Right cardiac atrium (tissue), 5 donors: Measurements from ENCODE around the gene CYP4A11. TPM values are rescaled to one million over a fixed set of nuclear protein-coding genes. Genes with fewer than 3 reads are reported as not detected.
"Not testable (repeated sequence)": the region's sequence is repeated elsewhere in the genome, so short reads cannot be mapped to it uniquely, and the experiment has no call there.

ENCODE experiments used
- ATAC-seq, 2 donors: fragments of 200-7000 bp; cut with Tn5 transposase; one replicate each; pipeline versions ENCODE4 v1.8.0 to v1.9.1; 2020; ENCODE audit warnings: moderate library complexity in 2 of 2, mild to moderate bottlenecking in 1 of 2
- DNase-seq, 3 donors: peaks; one replicate each; pipeline ENCODE4 v3.0.0-alpha.2; 2020
- H3K27ac ChIP-seq: one replicate; pipeline ENCODE4 v1.5.1; 2013; ENCODE audit warnings: mild to moderate bottlenecking, low read length, control low read depth, moderate library complexity
- H3K27me3 ChIP-seq: one replicate; pipeline ENCODE4 v1.6.1; 2013; ENCODE audit not compliant: control insufficient read depth, insufficient read depth
- H3K4me1 ChIP-seq: one replicate; pipeline ENCODE4 v1.6.1; 2013; ENCODE audit warnings: low read length; ENCODE audit not compliant: control insufficient read depth, insufficient read depth
- H3K4me3 ChIP-seq: one replicate; pipeline ENCODE4 v1.5.1; 2013; ENCODE audit warnings: low read length, control low read depth
- H3K9me3 ChIP-seq: one replicate; pipeline ENCODE4 v1.6.1; 2013; ENCODE audit warnings: low read length; ENCODE audit not compliant: control insufficient read depth
- WGBS: extraction: QIAGEN DNeasy Blood & Tissue Kit; methylation state at CpG from one replicate; pipeline ENCODE4 v1.1.7; 2013; 5-methylcytosine and 5-hydroxymethylcytosine counted together
- intact Hi-C, 4 donors: fragments of 100-400 bp; cut with DNase I; formaldehyde crosslinking; loops; one replicate each; pipeline versions ENCODE4 v1.11.0 to v1.14.0; 2022 to 2023
- polyA plus RNA-seq: library from polyadenylated mRNA; stranded (reverse); fragments of 200-250 nt; gene quantifications from one replicate; pipeline ENCODE4 v1.2.3, GENCODE V29; 2013
- total RNA-seq, 4 donors: library from RNA; stranded (reverse); fragmentation: NEBNext Ultra II Directional; extraction: Animal tissue kit (Norgen Biotek cat#: 25700); gene quantifications; one replicate each; pipeline ENCODE4 v1.2.1, GENCODE V29; 2021
- donor health status: healthy with polysubstance abuse.
- donor health status: DM: no; HTN: yes; CAD: no.
- donor health status: DM: no; HTN: no; CAD: no.
- donor health status: DM: no; HTN: yes; CAD: no; lungs with severe emphysema.
- donor health status: DM: yes; HTN: yes; CAD: no.

CYP4A11 gene
- total and polyA plus RNA-seq, 5 donors: 0.57 TPM; not detected in 4

DNA sequence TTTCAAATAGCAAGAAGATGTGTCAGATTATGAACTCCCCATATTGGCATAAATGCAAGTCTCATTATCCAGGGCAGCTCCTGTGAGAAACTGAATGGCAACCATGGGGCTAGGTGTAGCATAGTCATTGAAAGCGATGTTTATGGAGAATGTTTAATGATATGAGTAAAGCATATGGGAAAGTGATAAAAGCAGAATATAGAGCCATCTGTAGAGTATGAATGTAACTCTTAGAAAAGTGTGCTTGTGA, 8.1 kb upstream of the CYP4A11 start:
- H3K27me3 ChIP-seq, intact Hi-C loops, DNase-seq, H3K9me3 ChIP-seq, ATAC-seq, H3K4me3 ChIP-seq, H3K4me1 ChIP-seq, H3K27ac ChIP-seq: not testable (repeated sequence)
- WGBS: 90% methylated on average over 1 of the region's 1 CpG

DNA sequence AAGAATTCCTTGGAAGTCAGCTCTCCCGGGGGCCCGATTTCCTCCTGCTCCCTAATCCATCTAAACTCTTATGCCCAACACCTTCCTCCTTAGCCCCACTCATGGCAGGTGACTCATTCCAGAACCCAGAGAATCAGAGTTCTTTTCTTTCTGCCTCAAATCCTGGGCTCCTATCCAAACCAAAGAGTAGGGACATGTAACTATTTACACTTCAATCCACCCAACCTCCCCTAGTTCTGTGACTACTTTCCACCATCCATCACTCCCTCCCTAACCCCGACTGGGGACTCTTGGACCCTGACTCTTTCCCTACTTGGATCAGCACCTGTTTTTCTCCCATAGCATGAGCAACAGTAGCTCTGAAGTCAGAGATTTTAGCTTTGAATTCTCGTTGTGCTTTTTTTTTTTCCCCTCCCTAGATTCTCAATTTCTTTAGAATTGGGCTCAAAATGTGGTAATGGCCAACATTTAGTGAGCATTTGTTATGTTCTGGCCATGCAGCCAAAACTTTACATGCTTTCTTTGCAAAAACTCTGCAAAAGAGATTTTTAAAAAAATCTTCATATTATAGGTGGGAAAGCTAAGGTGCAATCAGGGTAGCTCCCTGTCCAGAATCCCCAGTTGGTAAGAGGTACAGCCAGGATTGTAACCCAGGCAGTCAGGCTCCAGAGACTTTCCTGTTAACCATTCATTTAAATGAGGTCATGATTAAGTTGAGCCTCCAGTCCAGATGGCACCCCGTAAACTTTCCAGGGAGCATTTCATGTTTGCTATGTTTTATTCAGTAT, 7.5 kb upstream of the CYP4A11 start:
- H3K9me3 ChIP-seq: no peaks in the 10 kb centered on the region
- WGBS: 53% methylated on average over 5 of the region's 5 CpGs

DNA sequence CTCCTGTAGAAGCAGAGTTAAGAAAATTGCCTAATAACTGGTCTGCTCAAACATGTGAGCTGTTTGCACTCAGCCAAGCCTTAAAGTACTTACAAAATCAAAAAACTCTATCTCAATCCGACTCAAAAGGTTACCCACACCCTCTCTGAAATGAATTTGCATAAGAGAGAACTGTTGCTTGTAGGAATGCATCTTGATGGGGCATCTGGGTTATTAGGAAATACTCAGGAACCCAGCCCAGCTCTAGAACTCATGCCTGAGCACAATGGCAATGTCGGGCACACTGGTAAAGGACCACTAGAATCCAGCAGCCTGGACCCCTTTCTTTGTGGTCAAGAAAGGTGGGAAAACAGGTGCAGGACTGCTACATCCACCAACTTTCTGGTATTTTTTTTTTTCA, 6.4 kb upstream of the CYP4A11 start:
- H3K27me3 ChIP-seq, H3K9me3 ChIP-seq, intact Hi-C loops, DNase-seq, H3K4me1 ChIP-seq, ATAC-seq, H3K27ac ChIP-seq, H3K4me3 ChIP-seq: not testable (repeated sequence)
- 43% methylated on average over 2 of the region's 2 CpGs for WGBS

More for the DNA sequence above, 7.5 kb upstream of the CYP4A11 start:
- intact Hi-C loops: no loop called here
- Histone ChIP-seq H3K27ac (no peak overlapping the region), H3K4me3 (no peak overlapping the region), H3K27me3 (no peaks in the 10 kb centered on the region), H3K4me1 (no peaks in the 10 kb centered on the region)
- no peak for ATAC-seq
- DNase-seq: no peak

DNA sequence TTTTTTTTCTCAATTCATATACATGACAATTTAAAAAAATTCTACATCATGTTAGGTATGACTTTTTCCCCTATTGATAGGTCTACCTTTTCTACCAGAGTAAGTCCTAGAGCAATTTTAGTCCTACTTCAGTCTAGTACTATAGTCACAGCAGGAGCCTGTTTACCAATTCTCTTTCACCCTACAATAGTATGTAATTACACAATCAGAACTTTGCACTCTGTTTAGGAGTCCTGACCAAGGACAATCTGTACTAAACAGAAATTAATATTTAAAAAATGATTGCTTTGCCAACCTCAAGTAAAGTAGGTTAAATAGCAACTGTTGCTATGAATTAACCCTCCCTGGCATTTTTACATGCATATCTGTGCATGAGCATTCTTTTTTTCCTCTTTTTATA, 810 bp upstream of the CYP4A11 start:
- intact Hi-C loops: no loop called here
- Histone ChIP-seq H3K9me3 (no peaks in the 10 kb centered on the region), H3K4me1 (no peaks in the 10 kb centered on the region), H3K27me3 (no peaks in the 10 kb centered on the region), H3K4me3 (no peak overlapping the region), H3K27ac (no peak overlapping the region)
- ATAC-seq (no peak), DNase-seq (no peak)

DNA sequence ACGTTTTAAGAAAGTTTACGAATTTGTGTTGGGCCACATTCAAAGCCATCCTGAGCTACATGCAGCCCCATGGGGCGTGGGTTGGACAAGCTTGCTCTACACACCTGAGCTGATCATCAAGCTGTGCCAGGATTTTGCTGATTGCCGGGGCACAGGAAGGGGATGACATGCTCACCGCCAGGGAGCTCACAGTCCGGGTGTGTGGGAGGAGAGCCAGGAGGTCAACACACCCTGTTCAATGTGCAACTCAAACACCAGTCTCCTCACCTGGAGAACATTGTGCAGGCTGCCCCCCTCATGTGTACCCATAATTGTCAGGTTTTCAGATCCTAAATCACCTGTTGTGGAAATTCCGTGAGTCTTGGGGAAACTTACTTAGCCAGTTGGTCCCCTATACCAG, 969 bp downstream of the CYP4A11 start:
- ATAC-seq (no peak), DNase-seq (no peak)
- H3K27me3 ChIP-seq: no peaks in the 10 kb centered on the region
- H3K27ac ChIP-seq: no peak overlapping the region
- no peak overlapping the region for H3K4me3 ChIP-seq
- H3K9me3 ChIP-seq: no peaks in the 10 kb centered on the region
- 71% methylated on average over 7 of the region's 7 CpGs for WGBS
- intact Hi-C loops: no loop called here
- no peaks in the 10 kb centered on the region for H3K4me1 ChIP-seq

DNA sequence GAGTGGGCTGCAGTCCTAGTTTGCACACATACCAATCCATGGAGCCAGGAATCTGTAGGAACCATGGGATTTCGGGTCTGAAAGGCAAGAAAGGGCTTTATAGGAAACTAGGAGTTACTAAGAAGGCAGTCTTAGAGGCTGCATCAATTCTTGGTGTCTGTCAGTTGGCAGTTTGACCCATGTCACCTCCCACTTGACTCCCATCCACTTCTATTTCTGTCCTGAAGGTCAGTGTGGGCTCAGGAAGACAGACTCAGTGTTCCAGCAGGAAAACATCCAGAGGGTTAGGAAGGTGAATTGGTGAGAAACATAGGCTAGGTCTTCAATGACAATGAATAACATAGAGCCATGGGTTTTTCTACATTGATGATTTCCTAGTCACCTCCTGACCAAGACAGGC, 4.0 kb downstream of the CYP4A11 start:
- Histone ChIP-seq H3K27ac (no peak overlapping the region), H3K27me3 (no peaks in the 10 kb centered on the region), H3K4me1 (no peaks in the 10 kb centered on the region), H3K9me3 (no peaks in the 10 kb centered on the region), H3K4me3 (no peak overlapping the region)
- intact Hi-C loops: no loop called here
- no peak for ATAC-seq
- 38% methylated on average over 1 of the region's 1 CpG for WGBS
- DNase-seq: no peak

DNA sequence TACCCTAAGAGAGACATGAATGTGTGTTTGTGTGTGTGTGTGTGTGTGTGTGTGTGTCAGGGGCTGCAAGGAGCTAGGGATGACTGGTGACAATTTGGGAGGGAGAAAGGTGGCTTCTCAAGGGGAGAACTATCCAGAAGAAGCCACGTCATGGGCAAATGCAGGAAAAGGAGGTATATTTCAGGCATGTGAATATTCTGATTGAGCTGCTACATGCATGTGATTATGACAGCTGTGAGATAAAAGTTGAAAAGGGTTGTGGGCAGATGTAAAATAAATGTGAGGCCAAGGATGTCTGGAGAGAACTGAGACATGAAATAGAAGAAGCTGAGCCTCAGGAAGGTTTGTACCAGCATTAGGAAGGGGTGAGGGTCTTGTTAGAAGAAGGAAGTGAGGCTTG, 4.5 kb downstream of the CYP4A11 start:
- DNase-seq (no peak), ATAC-seq (no peak)
- H3K9me3 ChIP-seq: no peaks in the 10 kb centered on the region
- H3K27me3 ChIP-seq: no peaks in the 10 kb centered on the region
- H3K4me3 ChIP-seq: no peak overlapping the region
- no peaks in the 10 kb centered on the region for H3K4me1 ChIP-seq
- intact Hi-C loops: no loop called here
- WGBS: 52% methylated on average over 1 of the region's 1 CpG
- H3K27ac ChIP-seq: no peak overlapping the region

DNA sequence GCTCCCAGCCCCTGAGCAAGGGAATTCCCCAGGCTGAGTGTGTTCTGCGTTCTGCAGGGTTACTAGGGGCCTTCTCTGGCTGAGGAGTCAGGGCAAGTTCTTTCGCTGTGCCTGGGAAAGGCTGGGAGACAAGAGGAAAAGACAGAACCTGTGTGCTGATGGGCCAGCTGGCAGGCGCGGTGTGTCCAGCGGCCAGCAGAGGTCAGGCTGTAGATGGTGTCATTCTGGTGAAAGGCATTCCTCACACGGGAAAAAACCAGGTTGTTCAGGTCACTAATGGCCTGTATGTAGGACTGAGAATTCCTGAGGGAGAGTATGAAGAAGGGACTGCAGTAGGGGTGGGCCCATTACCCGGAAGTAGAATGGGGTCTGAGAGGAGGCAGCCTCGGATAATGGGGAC, 6.4 kb downstream of the CYP4A11 start:
- 28% methylated on average over 8 of the region's 8 CpGs for WGBS
- peak in 1 of 2 donors; percentile 36 for ATAC-seq
- not testable (repeated sequence) for H3K4me1 ChIP-seq

DNA sequence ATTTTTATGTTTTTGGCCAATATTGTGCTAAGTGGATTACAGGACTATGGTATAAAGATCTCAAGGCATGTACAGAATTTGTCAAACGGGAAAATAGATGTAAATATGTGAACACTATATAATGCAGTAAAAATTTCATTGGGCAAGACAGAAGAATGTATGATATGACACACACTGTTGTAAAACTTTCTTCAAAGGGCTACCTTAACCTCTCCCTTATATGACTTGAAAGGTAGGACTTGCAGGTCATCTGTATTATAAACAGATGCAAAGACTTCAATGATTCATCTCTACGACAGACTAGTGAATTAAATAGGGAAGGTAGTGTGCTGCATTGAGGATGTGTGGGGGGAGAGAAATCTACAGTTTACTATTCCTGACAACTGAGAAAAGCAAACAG, 9.3 kb downstream of the CYP4A11 start:
- ATAC-seq, H3K9me3 ChIP-seq, intact Hi-C loops, H3K4me1 ChIP-seq, H3K4me3 ChIP-seq, H3K27ac ChIP-seq, H3K27me3 ChIP-seq, DNase-seq: not testable (repeated sequence)
- WGBS: 64% methylated on average over 2 of the region's 2 CpGs

More for the DNA sequence above, 6.4 kb downstream of the CYP4A11 start:
- H3K27ac ChIP-seq, H3K4me3 ChIP-seq, H3K9me3 ChIP-seq, H3K27me3 ChIP-seq, intact Hi-C loops: not testable (repeated sequence)
- peak in 1 of 3 donors; percentile 38 for DNase-seq

DNA sequence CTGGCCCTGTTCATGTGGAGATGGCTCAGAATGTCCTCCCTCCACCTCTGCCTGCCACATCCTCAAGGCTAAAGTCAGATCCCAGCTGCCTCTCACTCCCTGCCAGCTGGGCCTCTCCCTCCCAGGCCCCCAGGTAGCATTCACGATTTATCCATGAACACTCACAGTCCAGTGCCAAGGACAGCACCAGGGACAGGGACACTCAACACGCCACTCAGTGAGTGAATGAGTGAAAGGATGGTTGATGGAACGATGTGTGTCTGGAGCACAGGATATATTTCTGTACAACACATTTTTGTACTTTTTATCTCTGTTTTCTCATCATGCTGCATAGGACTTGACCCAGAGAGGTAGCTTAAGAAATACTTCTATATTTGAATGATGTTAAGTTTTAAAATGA, 10.1 kb downstream of the CYP4A11 start:
- DNase-seq: no peak
- Histone ChIP-seq H3K9me3 (no peaks in the 10 kb centered on the region), H3K4me1 (no peaks in the 10 kb centered on the region), H3K27me3 (no peaks in the 10 kb centered on the region), H3K4me3 (no peak overlapping the region), H3K27ac (no peak overlapping the region)
- WGBS: 47% methylated on average over 3 of the region's 3 CpGs
- ATAC-seq: no peak
- intact Hi-C loops: no loop called here

DNA sequence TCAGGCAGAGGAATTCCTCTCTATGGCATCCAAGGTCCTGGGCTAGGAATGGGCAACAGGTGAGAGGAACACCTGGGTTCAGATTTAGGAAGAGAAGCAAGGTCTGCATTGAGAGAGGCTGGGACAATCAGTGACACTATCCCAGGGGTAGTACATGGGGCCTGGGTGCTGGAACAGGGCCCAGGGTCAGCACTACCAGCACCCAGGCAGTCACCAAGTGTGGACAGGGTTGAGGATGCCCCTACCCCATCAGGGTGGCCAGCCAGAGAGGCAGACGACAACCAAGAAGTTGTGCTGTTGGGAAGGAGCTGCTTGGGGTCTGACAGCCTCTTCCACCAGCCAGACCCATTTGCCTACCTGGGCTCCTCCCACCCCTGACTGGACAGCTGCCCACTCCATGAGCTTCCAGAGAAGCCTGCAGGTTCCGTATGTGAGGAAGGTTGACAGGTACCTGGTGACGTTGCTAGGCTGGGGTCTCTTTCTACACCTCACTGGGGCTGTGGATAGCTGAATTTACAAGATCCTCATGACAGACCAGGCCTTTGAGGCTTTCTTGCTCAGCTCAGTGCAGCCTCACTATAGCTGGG, 13.9 kb downstream of the CYP4A11 start:
- DNase-seq (no peak), ATAC-seq (no peak)
- Histone ChIP-seq H3K27ac (no peak overlapping the region), H3K4me1 (no peaks in the 10 kb centered on the region), H3K27me3 (no peaks in the 10 kb centered on the region), H3K9me3 (no peaks in the 10 kb centered on the region), H3K4me3 (no peak overlapping the region)
- 75% methylated on average over 3 of the region's 3 CpGs for WGBS
- intact Hi-C loops: no loop called here

DNA sequence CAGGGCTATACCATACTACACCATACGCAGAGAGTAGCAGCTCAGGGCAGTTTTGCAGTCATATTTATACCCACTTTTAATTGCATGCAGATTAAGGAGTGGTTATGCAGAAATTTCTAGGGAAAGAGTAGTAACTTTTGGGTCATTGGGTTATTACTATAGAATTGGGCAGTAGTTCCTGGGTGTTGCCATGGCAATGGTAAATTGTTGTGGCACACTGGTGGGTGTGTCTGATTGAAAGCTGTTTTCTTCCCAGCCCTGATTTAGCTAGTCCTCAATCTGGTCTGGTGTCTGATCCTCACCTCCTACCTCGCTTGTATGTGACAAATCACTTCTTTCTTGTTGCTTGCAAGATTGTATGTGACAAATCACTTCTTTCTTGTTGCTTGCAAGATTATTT, 30.5 kb downstream of the CYP4A11 start:
- intact Hi-C loops: no loop called here
- Histone ChIP-seq H3K4me3 (no peak overlapping the region), H3K9me3 (no peaks in the 10 kb centered on the region), H3K27me3 (no peaks in the 10 kb centered on the region), H3K4me1 (no peaks in the 10 kb centered on the region), H3K27ac (no peak overlapping the region)
- WGBS: 72% methylated on average over 2 of the region's 2 CpGs
- no peak for DNase-seq
- ATAC-seq: no peak
